ENCODE measurements around the gene SRGAP1.

- TF ChIP-seq POLR2A (IDR thresholded peaks at IDR 0.05; ENCODE audit: low read depth, low read length) (no peak), TAF1 (IDR thresholded peaks at IDR 0.05; ENCODE audit: borderline replicate concordance, low read depth, low read length) (no peak), POLR2AphosphoS5 (IDR thresholded peaks at IDR 0.05; ENCODE audit: low read depth, low read length) (no peak)
Measured at GRCh38 chr12:63961048-63961447, 116.5 kb downstream of the SRGAP1 start.
